Small intestine (tissue), 7 donors: ENCODE measurements around the gene ENG. TPM values are rescaled to one million over a fixed set of nuclear protein-coding genes. Genes with fewer than 3 reads are reported as not detected.
"Not testable (repeated sequence)": the region's sequence is repeated elsewhere in the genome, so short reads cannot be mapped to it uniquely, and the experiment has no call there.

ENCODE experiments used
- DNase-seq, 2 donors: peaks; one replicate each; pipeline versions ENCODE4 v3.0.0 to v3.0.0-alpha.2; 2013
- FAIRE-seq: peaks from 2 replicates; lab custom pipeline; 2012; peaks lifted over from hg19 to GRCh38; lab: Jason Lieb, UNC
- H3K27ac ChIP-seq, 3 donors: one replicate each; pipeline ENCODE4 v1.5.1; 2013; ENCODE audit warnings: low read length in 2 of 3, mild to moderate bottlenecking in 2 of 3, control low read depth in 1 of 3, inconsistent platforms in 1 of 3, low read depth in 1 of 3, moderate library complexity in 1 of 3
- H3K27me3 ChIP-seq, 3 donors: one replicate each; pipeline ENCODE4 v1.6.1; 2013; ENCODE audit warnings: low read length in 3 of 3, inconsistent platforms in 1 of 3; ENCODE audit not compliant: control insufficient read depth in 3 of 3, insufficient read depth in 3 of 3
- H3K36me3 ChIP-seq, 3 donors: one replicate each; pipeline ENCODE4 v1.6.1; 2013; ENCODE audit warnings: low read length in 3 of 3, inconsistent platforms in 1 of 3, low read depth in 1 of 3, mild to moderate bottlenecking in 1 of 3, moderate library complexity in 1 of 3; ENCODE audit not compliant: control insufficient read depth in 3 of 3, insufficient read depth in 2 of 3
- H3K4me1 ChIP-seq, 3 donors: one replicate each; pipeline ENCODE4 v1.6.1; 2013; ENCODE audit warnings: low read length in 2 of 3, inconsistent platforms in 1 of 3, low read depth in 1 of 3, mild to moderate bottlenecking in 1 of 3, moderate library complexity in 1 of 3; ENCODE audit not compliant: control insufficient read depth in 3 of 3, insufficient read depth in 2 of 3
- H3K4me3 ChIP-seq, 3 donors: one replicate each; pipeline ENCODE4 v1.5.1; 2013; ENCODE audit warnings: low read length in 3 of 3, control low read depth in 1 of 3, inconsistent platforms in 1 of 3, low read depth in 1 of 3, mild to moderate bottlenecking in 1 of 3, moderate library complexity in 1 of 3
- H3K9me3 ChIP-seq, 2 donors: one replicate each; pipeline ENCODE4 v1.6.1; 2013; ENCODE audit warnings: low read depth in 1 of 2, low read length in 1 of 2; ENCODE audit not compliant: control insufficient read depth in 2 of 2, insufficient read depth in 1 of 2
- WGBS, 3 donors: extraction: QIAGEN DNeasy Blood & Tissue Kit; methylation state at CpG; one replicate each; pipeline ENCODE4 v1.1.7; 2013; 5-methylcytosine and 5-hydroxymethylcytosine counted together
- polyA plus RNA-seq, 4 donors: library from polyadenylated mRNA; stranded (reverse) in 3 of 4; unstranded in 1 of 4; fragments of 200-250 nt in 3 of 4; fragments of 120-200 nt in 1 of 4; gene quantifications; one replicate each; pipeline versions ENCODE4 v1.2.1 to v1.2.3, GENCODE V29; 2013
- donor health status: healthy with polysubstance abuse.
- donor health status: control.
- donor health status: control.
- donor health status: Bipolar disorder and iron deficiency.
- donor health status: healthy.

ENG gene
- polyA plus RNA-seq, 4 donors, result 3.1 to 84.0 (median 11.8) TPM

- H3K27me3 ChIP-seq, result no peaks in the 10 kb centered on the region
- WGBS, 3 donors, result 88 to 91% (median 90%) methylated on average over 23 to 26 of the region's 26 CpGs
- peaks cover 26 to 59% (median 26%) of the 10 kb centered on the region in 3 donors for H3K36me3 ChIP-seq
- H3K4me1 ChIP-seq, result peaks cover 0 to 15% (median 0%) of the 10 kb centered on the region in 3 donors
- H3K4me3 ChIP-seq, result no peak overlapping the region
- H3K27ac ChIP-seq, result no peak overlapping the region
- no peak for FAIRE-seq
- DNase-seq, result no peak
- no peaks in the 10 kb centered on the region for H3K9me3 ChIP-seq
Observed at GRCh38 chr9:127788337-127789011, 66.0 kb downstream of the ENG start.

- peaks cover 26 to 46% (median 26%) of the 10 kb centered on the region in 3 donors for H3K36me3 ChIP-seq
- H3K4me3 ChIP-seq, result peak overlapping the region; percentile 88 to 99 (median 96)
- DNase-seq (no peak), FAIRE-seq (no peak)
- WGBS, 3 donors, result 0 to 3% (median 1%) methylated on average over 12 of the region's 12 CpGs
- H3K27me3 ChIP-seq, result no peaks in the 10 kb centered on the region
- H3K27ac ChIP-seq, result peak overlapping the region in 2 of 3 donors; percentile 88 to 99
- H3K4me1 ChIP-seq, result peaks cover 0 to 15% (median 0%) of the 10 kb centered on the region in 3 donors
- H3K9me3 ChIP-seq, result no peaks in the 10 kb centered on the region
Observed at GRCh38 chr9:127786773-127787104, 67.7 kb downstream of the ENG start.

DNA sequence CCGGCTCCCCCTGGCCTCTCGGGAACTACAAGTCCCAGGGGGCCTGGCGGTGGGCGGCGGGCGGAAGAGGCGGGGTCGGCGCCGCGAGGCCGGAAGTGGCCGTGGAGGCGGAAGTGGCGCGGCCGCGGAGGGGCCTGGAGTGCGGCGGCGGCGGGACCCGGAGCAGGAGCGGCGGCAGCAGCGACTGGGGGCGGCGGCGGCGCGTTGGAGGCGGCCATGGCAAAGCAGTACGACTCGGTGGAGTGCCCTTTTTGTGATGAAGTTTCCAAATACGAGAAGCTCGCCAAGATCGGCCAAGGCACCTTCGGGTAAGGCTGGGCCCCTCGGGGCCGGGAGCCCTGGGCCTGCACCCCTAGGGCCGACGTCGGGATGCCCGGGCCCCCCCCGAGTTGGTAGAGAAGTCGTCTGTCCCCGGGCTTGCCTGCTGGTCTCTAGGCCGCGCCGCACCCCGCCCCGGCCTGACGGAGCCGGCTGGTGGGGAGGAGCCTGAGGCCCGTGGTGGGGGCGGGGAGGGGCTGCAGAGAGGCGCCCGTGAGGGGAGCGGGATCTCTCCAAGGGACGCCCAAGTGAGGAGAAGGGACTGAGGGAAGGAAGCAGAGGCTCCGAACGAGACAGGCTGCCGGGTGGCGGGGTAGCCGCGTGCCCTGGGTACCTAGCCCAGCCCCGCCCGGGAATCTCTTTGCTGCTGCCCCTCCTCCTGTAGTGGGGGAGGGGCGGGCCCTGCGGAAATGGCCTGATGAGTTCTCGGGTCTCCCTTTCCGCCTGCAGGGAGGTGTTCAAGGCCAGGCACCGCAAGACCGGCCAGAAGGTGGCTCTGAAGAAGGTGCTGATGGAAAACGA is 68.3 kb downstream of the ENG start, which contains the start of gene CDK9:
Gene CDK9 (plus strand): TSS at position 102 of the 840 bp plus-strand sequence. CDS start 115 bp downstream, at position 217.
- no peaks in the 10 kb centered on the region for H3K27me3 ChIP-seq
- H3K4me3 ChIP-seq, result peak within 1 kb of the TSS; percentile 88 to 99 (median 96)
- peak within 1 kb of the TSS; percentile 89 to 99 (median 91) for H3K27ac ChIP-seq
- FAIRE-seq, result no peak
- 0 to 1% (median 0%) methylated on average over 40 to 75 of the region's 75 CpGs for WGBS, 3 donors
- H3K36me3 ChIP-seq, result peaks cover 24 to 40% (median 26%) of the 10 kb centered on the region in 3 donors
- no peaks in the 10 kb centered on the region for H3K9me3 ChIP-seq
- peaks cover 0 to 15% (median 0%) of the 10 kb centered on the region in 3 donors for H3K4me1 ChIP-seq
- peak; percentile 87 to 96 for DNase-seq

- WGBS, 3 donors, result 0 to 1% (median 0%) methylated on average over 48 to 118 of the region's 123 CpGs
- Histone ChIP-seq H3K9me3 (no peaks in the 10 kb centered on the region), H3K27me3 (no peaks in the 10 kb centered on the region), H3K36me3 (peaks cover 20 to 31% (median 22%) of the 10 kb centered on the region in 3 donors), H3K27ac (peak overlapping the region; percentile 89 to 91 (median 91)), H3K4me1 (peaks cover 0 to 15% (median 0%) of the 10 kb centered on the region in 3 donors), H3K4me3 (peak overlapping the region; percentile 67 to 96 (median 88))
- FAIRE-seq (no peak), DNase-seq (peak; percentile 81 to 97)
Observed at GRCh38 chr9:127785023-127785932, 69.2 kb downstream of the ENG start.

DNA sequence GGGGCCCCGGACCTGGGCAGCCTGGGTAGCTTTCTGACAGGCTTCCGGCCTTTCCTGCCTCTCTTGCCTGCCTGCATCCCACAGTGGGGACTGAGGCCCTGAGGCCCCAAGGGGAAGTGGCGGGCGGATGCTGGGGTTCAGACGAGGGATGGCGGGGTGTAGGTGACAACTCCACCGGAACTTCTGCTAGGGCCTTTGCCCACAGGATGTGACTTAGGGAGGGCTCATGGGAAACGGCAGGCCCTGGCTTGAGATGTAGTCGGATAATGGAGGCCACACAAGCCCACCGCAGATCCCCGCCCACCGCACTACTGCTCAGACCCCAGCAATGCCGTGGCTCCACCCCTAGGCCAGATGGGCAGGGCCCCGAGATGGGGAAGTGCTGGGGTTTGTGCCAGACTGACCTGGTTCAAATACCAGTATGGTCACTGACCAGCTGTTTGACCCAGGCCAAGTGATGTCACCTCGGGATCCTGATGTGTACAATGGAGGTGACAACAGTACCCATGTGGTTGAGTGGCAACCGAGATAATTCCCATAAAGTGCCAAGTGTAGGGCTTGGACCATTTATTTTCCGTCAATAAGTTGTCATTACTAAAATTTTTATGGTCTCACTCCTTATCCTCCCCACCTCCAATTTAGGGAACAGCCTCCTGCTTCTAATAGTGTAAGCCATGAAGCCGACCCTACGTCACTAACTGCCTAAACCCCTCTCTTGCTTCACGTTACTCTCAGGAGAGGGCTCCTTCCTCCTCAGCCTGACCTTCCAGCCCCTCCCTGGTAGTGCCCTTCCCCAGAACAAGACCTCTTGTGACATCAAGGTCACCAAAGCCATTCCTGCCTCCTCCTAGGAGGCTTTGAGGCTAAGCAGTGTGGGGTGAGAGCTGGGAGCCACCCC is 71.1 kb downstream of the ENG start:
- Histone ChIP-seq H3K27ac (peak overlapping the region in 2 of 3 donors; percentile 51 to 79), H3K9me3 (no peaks in the 10 kb centered on the region), H3K4me1 (peaks cover 0 to 15% (median 0%) of the 10 kb centered on the region in 3 donors), H3K36me3 (peaks cover 4 to 12% (median 9%) of the 10 kb centered on the region in 3 donors), H3K4me3 (no peak overlapping the region), H3K27me3 (no peaks in the 10 kb centered on the region)
- WGBS, 3 donors, result 55 to 68% (median 56%) methylated on average over 18 to 20 of the region's 20 CpGs
- DNase-seq, result peak in 1 of 2 donors; percentile 66
- FAIRE-seq, result no peak

GRCh38 chr9:127781806-127782205 is 72.7 kb downstream of the ENG start:
- Histone ChIP-seq H3K36me3 (no peaks in the 10 kb centered on the region), H3K9me3 (no peaks in the 10 kb centered on the region), H3K4me3 (no peak overlapping the region), H3K4me1 (peaks cover 0 to 7% (median 0%) of the 10 kb centered on the region in 3 donors), H3K27ac (no peak overlapping the region), H3K27me3 (no peaks in the 10 kb centered on the region)
- FAIRE-seq (no peak), DNase-seq (no peak)
- 90 to 96% (median 93%) methylated on average over 4 of the region's 4 CpGs for WGBS, 3 donors

- not testable (repeated sequence) for H3K4me1 ChIP-seq, DNase-seq, H3K36me3 ChIP-seq, H3K27me3 ChIP-seq, H3K9me3 ChIP-seq, FAIRE-seq, H3K4me3 ChIP-seq
- peak overlapping the region in 1 of 3 donors; percentile 88 for H3K27ac ChIP-seq
- 52 to 73% (median 58%) methylated on average over 9 of the region's 9 CpGs for WGBS, 3 donors
Observed at GRCh38 chr9:127780909-127781308, 73.5 kb downstream of the ENG start.
